ENCODE results near the gene SLC1A3.

Gene SLC1A3

GRCh38 chr5:36670548-36670947 lies 64.1 kb downstream of the SLC1A3 start:
- TF ChIP-seq CTCF (IDR thresholded peaks at IDR 0.05; ENCODE audit: insufficient read depth, low read length) (no peak), SPI1 (IDR thresholded peaks at IDR 0.05; ENCODE audit: borderline replicate concordance, low read depth) (no peak), GABPA (IDR thresholded peaks at IDR 0.05; ENCODE audit: low read depth) (no peak), REST (IDR thresholded peaks at IDR 0.05; ENCODE audit: insufficient replicate concordance, low read depth) (no peak), POLR2AphosphoS5 (IDR thresholded peaks at IDR 0.05; ENCODE audit: low read depth) (no peak)
- Histone ChIP-seq H3K27me3 (ENCODE audit: insufficient read depth, poor library complexity, severe bottlenecking) (no peaks in the 10 kb centered on the region), H3K27ac (replicated peaks) (no peak overlapping the region), H3K4me3 (replicated peaks; ENCODE audit: insufficient read depth, low read length) (no peak overlapping the region)
- no peak for DNase-seq (ENCODE audit: low read depth in 1 of 2, low spot score in 1 of 2)

GRCh38 chr5:36675282-36675681 lies 68.9 kb downstream of the SLC1A3 start:
- no peak overlapping the region for H3K27ac ChIP-seq (replicated peaks)
- DNase-seq (ENCODE audit: low read depth in 1 of 2, low spot score in 1 of 2), result no peak
- H3K4me3 ChIP-seq (replicated peaks; ENCODE audit: insufficient read depth, low read length), result no peak overlapping the region
- no peaks in the 10 kb centered on the region for H3K27me3 ChIP-seq (ENCODE audit: insufficient read depth, poor library complexity, severe bottlenecking)
- no peak for TF ChIP-seq CTCF (IDR thresholded peaks at IDR 0.05; ENCODE audit: insufficient read depth, low read length)
- TF ChIP-seq REST (IDR thresholded peaks at IDR 0.05; ENCODE audit: insufficient replicate concordance, low read depth), result no peak
- TF ChIP-seq SPI1 (IDR thresholded peaks at IDR 0.05; ENCODE audit: borderline replicate concordance, low read depth), result no peak
- no peak for TF ChIP-seq POLR2AphosphoS5 (IDR thresholded peaks at IDR 0.05; ENCODE audit: low read depth)
- no peak for TF ChIP-seq GABPA (IDR thresholded peaks at IDR 0.05; ENCODE audit: low read depth)

GRCh38 chr5:36679221-36679989 lies 73.0 kb downstream of the SLC1A3 start:
- Histone ChIP-seq H3K4me3 (replicated peaks; ENCODE audit: insufficient read depth, low read length) (no peak overlapping the region), H3K27me3 (ENCODE audit: insufficient read depth, poor library complexity, severe bottlenecking) (no peaks in the 10 kb centered on the region), H3K27ac (replicated peaks) (no peak overlapping the region)
- DNase-seq (ENCODE audit: low read depth in 1 of 2, low spot score in 1 of 2), result no peak
- TF ChIP-seq SPI1 (IDR thresholded peaks at IDR 0.05; ENCODE audit: borderline replicate concordance, low read depth), result no peak

GRCh38 chr5:36680066-36680465 lies 73.7 kb downstream of the SLC1A3 start:
- TF ChIP-seq GABPA (IDR thresholded peaks at IDR 0.05; ENCODE audit: low read depth) (no peak), SPI1 (IDR thresholded peaks at IDR 0.05; ENCODE audit: borderline replicate concordance, low read depth) (no peak), REST (IDR thresholded peaks at IDR 0.05; ENCODE audit: insufficient replicate concordance, low read depth) (no peak), CTCF (IDR thresholded peaks at IDR 0.05; ENCODE audit: insufficient read depth, low read length) (no peak), POLR2AphosphoS5 (IDR thresholded peaks at IDR 0.05; ENCODE audit: low read depth) (no peak)
- DNase-seq (ENCODE audit: low read depth in 1 of 2, low spot score in 1 of 2), result no peak
- Histone ChIP-seq H3K27ac (replicated peaks) (no peak overlapping the region), H3K4me3 (replicated peaks; ENCODE audit: insufficient read depth, low read length) (no peak overlapping the region), H3K27me3 (ENCODE audit: insufficient read depth, poor library complexity, severe bottlenecking) (no peaks in the 10 kb centered on the region)

Measured in HL-60 (cell line).